BLaER1 (cell line): ENCODE measurements around the gene PRKCQ.

Experiments
- H3K27ac ChIP-seq: shearing (Covaris generic); formaldehyde crosslinking; 2 replicates; pipeline ENCODE4 v1.8.1; 2022
- H3K27me3 ChIP-seq: shearing (Covaris generic); formaldehyde crosslinking; 2 replicates; pipeline ENCODE4 v1.8.1; 2022
- H3K36me3 ChIP-seq: shearing (Covaris generic); formaldehyde crosslinking; 2 replicates; pipeline ENCODE4 v1.8.1; 2022
- H3K4me1 ChIP-seq: shearing (Covaris generic); formaldehyde crosslinking; 2 replicates; pipeline ENCODE4 v1.8.1; 2022
- H3K4me2 ChIP-seq: shearing (Covaris generic); formaldehyde crosslinking; 2 replicates; pipeline ENCODE4 v1.8.1; 2022
- H3K4me3 ChIP-seq: shearing (Covaris generic); formaldehyde crosslinking; 2 replicates; pipeline ENCODE4 v1.8.1; 2022
- H3K9ac ChIP-seq: shearing (Covaris generic); formaldehyde crosslinking; 2 replicates; pipeline ENCODE4 v1.8.1; 2022
- H3K9me3 ChIP-seq: shearing (Covaris generic); formaldehyde crosslinking; 2 replicates; pipeline ENCODE4 v1.8.1; 2022
- H4K20me1 ChIP-seq: shearing (Covaris generic); formaldehyde crosslinking; 2 replicates; pipeline ENCODE4 v1.8.1; 2022
- Cebpa-rat ChIP-seq: shearing (Covaris generic); IDR thresholded peaks from 2 replicates; pipeline ENCODE4 v1.8.1; 2022

PRKCQ gene

DNA sequence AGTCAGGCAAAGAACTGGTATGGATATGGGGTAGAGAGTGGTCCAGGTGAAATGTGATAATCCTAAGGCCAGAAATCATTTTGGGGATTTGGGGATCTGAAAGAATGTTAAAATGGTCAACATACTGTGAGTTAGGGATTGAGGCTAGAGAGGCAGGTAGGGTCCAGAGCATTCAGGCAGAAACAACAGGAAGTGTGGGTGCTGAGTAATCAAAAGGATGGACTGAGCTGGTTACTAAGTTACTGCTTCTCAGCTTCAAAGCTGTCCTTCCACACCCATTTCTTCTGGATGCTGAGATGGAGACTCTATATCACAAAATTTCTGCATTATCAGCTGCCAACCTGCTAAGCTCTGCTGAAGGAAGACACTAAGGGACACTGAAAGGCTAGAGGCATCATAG is 30.6 kb upstream of the PRKCQ start:
- no peak for TF ChIP-seq Cebpa-rat
- H3K9me3 ChIP-seq, result peaks cover 31% of the 10 kb centered on the region
- no peak overlapping the region for H3K27ac ChIP-seq
- H3K4me3 ChIP-seq, result no peak overlapping the region
- H3K36me3 ChIP-seq, result no peaks in the 10 kb centered on the region
- H3K4me2 ChIP-seq, result 0 out of 2 replicates have a peak overlapping the region, but pooled peaks have one; percentile 18
- peaks cover 30% of the 10 kb centered on the region for H3K4me1 ChIP-seq
- no peak overlapping the region for H3K9ac ChIP-seq
- H3K27me3 ChIP-seq, result no peaks in the 10 kb centered on the region
- no peaks in the 10 kb centered on the region for H4K20me1 ChIP-seq

DNA sequence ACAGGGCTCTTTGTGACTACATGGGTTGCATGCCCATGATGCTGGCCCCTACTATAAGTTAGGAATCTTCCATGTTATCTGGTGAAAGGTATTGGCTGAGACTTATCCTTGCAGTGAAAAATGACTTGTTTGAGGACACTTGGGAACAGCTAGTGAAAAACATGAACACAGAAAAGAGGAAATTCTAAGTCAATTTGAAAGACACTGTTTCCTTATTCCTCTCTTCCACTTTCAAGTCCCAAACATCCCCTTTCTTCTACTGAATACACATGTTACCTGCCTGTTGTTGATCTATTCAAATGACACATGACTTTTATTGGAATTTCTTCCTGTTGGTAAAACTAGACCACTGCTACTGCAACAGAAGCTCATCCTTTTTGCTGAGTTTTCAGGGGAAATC is 29.5 kb upstream of the PRKCQ start:
- no peak for TF ChIP-seq Cebpa-rat
- Histone ChIP-seq H3K9me3 (peaks cover 35% of the 10 kb centered on the region), H3K4me1 (peaks cover 30% of the 10 kb centered on the region)

DNA sequence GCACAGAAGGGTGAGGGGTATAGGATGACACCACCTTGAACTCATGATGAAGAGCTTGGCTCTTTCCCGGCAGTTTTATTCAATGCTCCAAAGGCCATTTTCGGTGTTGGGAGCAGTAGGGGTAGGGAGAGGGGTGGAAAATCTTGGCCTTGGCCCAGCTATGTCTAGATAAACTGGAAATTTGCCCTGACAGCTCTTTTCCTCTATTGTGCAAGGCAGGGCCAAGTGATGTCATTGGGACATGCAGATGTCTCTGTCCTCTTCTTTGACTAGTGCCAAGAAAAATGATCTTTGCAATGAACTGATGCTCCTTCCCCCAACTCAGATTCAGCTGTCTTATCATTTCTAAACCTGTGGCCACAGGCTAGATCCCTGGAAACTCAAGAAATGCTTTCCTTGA is 27.7 kb upstream of the PRKCQ start:
- Histone ChIP-seq H3K9ac (no peak overlapping the region), H3K4me2 (no peak overlapping the region), H3K4me1 (peaks cover 30% of the 10 kb centered on the region), H3K27me3 (no peaks in the 10 kb centered on the region), H3K9me3 (peaks cover 19% of the 10 kb centered on the region), H3K27ac (no peak overlapping the region), H3K36me3 (no peaks in the 10 kb centered on the region), H4K20me1 (no peaks in the 10 kb centered on the region), H3K4me3 (no peak overlapping the region)
- no peak for TF ChIP-seq Cebpa-rat

More for the DNA sequence above, 29.5 kb upstream of the PRKCQ start:
- no peaks in the 10 kb centered on the region for H3K36me3 ChIP-seq
- H3K9ac ChIP-seq, result no peak overlapping the region
- H3K4me3 ChIP-seq, result no peak overlapping the region
- no peak overlapping the region for H3K4me2 ChIP-seq
- H4K20me1 ChIP-seq, result no peaks in the 10 kb centered on the region
- no peaks in the 10 kb centered on the region for H3K27me3 ChIP-seq
- H3K27ac ChIP-seq, result no peak overlapping the region

DNA sequence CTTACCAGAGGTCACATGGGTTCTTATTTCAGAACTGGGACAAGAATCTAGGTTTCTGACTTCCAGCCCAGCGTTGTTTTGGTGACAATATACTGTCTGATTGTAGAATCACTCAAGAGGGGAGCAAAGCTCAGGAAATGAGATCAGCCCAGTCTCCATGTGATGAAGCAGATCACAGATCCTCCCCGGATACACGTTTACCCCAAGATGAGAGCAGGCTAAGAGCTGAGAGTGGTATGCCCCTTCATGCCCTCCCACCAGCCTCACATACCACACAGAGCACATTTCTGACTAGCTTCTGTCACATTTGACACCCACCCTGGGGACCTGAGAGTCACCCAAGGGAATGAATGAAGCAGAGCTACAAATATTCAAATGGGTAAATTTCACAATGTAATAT is 27.1 kb upstream of the PRKCQ start:
- Histone ChIP-seq H3K9me3 (peaks cover 19% of the 10 kb centered on the region), H3K4me1 (peaks cover 25% of the 10 kb centered on the region), H3K9ac (no peak overlapping the region), H3K4me2 (peak overlapping the region; percentile 12; the same call in 1 of the 2 replicates), H4K20me1 (no peaks in the 10 kb centered on the region), H3K27ac (no peak overlapping the region), H3K36me3 (no peaks in the 10 kb centered on the region), H3K4me3 (no peak overlapping the region), H3K27me3 (no peaks in the 10 kb centered on the region)
- TF ChIP-seq Cebpa-rat, result no peak

DNA sequence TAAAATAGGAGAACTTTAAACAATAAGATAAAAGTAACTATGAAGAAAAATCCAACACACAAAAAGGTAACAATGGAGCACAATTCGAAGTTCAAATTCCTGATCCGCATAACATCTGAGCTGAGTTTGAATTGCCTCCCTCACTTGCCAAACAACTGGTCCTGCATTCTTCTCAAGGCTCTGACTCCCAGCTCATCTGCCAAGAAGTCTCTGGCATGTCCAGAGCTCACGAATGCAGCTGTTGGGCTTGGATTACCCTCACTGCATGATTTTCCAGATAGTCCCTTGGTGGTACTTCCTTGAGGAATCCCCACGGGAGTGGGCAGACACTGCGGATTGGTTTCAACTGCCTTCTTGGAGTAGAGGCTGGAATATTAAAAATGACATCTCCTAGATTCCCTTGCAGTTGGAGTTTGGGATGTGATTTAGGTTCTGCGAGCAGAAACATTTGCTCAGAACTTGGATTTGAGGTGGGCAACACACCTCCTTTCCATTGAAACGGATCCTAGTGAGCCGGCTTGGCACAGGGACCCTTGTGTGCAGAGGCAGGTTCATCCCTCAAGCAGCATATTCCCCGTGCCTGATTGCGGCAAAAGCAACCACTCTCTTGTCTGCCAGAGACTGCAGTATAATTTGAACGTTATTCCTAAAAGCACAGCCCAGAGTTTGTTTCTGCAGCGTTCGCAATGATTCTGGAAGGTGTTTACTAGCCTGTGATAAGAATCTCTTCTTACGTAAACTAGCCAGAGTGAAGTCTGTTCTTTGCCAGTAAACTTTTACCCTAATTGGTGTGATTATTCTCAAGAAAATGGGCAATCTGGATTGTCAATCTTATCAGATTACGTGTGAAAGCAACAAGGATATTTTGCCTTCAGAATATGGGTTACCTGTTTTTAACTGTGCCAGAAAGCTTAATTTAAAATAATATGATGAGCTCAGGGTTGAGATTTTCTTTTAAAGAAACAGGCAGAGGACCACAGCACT is 23.4 kb upstream of the PRKCQ start:
- Histone ChIP-seq H3K9ac (no peak overlapping the region), H3K27ac (no peak overlapping the region), H3K4me2 (no peak overlapping the region), H3K36me3 (no peaks in the 10 kb centered on the region), H3K4me3 (no peak overlapping the region), H3K27me3 (no peaks in the 10 kb centered on the region), H3K9me3 (peaks cover 12% of the 10 kb centered on the region), H4K20me1 (no peaks in the 10 kb centered on the region), H3K4me1 (peaks cover 25% of the 10 kb centered on the region)
- no peak for TF ChIP-seq Cebpa-rat

DNA sequence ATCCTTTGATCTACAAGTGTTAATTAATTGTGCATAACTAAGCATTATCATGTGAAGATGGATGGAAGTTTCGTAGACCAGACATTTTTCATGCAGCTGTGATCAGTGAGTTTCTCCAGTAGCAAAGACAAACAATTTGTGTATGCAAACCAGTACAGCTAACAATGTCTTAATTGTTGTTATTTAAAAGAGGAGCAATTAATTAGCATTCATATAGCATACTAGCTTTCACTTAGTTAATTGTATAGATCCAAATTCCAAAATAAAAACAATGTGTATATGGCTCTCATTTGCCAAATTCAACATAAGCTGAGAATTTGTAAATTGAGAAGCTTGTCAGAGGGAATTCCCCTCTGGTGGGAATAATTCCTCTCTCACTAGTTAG is 22.6 kb upstream of the PRKCQ start:
- Histone ChIP-seq H3K36me3 (no peaks in the 10 kb centered on the region), H3K4me3 (no peak overlapping the region), H3K4me1 (peaks cover 25% of the 10 kb centered on the region), H3K4me2 (no peak overlapping the region), H3K9me3 (peaks cover 5% of the 10 kb centered on the region; the same call in 1 of the 2 replicates), H4K20me1 (no peaks in the 10 kb centered on the region), H3K9ac (no peak overlapping the region), H3K27ac (no peak overlapping the region), H3K27me3 (no peaks in the 10 kb centered on the region)
- TF ChIP-seq Cebpa-rat, result no peak

DNA sequence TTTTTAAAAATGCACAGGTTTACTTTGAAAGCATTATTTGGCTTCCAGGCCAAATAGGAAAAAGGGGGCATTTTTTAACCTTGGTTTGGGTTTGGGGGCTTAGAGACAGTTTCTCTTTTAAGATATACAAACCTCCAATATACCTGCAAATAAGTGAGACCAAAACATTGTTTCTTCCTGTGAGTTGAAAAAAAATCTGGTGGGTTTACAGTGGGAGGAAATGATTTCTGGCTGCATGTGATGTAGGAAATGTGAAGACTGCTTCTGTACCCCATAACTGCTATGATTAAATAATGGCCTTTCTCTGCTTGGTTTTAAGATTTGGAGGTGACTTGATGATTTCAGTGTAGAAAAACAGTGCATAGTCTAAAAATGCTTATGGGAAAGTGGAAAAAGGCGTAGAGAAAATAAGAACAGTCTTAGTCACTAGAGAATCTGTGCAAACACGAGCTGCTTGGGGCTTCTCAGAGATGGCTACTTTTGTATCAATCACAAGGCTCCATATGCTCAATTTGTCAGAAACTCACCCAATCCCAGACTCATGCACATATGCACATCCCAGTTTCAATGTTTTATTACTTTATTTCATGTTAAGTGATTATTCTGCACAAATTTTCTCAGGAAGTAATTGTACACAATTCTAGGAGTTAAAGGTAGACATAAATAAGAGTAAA is 22.1 kb upstream of the PRKCQ start:
- TF ChIP-seq Cebpa-rat, result no peak
- Histone ChIP-seq H3K4me2 (no peak overlapping the region), H3K36me3 (no peaks in the 10 kb centered on the region), H3K4me1 (peaks cover 21% of the 10 kb centered on the region), H3K27me3 (no peaks in the 10 kb centered on the region), H4K20me1 (no peaks in the 10 kb centered on the region), H3K9me3 (peaks cover 5% of the 10 kb centered on the region; the same call in 1 of the 2 replicates), H3K4me3 (no peak overlapping the region), H3K27ac (no peak overlapping the region), H3K9ac (no peak overlapping the region)

DNA sequence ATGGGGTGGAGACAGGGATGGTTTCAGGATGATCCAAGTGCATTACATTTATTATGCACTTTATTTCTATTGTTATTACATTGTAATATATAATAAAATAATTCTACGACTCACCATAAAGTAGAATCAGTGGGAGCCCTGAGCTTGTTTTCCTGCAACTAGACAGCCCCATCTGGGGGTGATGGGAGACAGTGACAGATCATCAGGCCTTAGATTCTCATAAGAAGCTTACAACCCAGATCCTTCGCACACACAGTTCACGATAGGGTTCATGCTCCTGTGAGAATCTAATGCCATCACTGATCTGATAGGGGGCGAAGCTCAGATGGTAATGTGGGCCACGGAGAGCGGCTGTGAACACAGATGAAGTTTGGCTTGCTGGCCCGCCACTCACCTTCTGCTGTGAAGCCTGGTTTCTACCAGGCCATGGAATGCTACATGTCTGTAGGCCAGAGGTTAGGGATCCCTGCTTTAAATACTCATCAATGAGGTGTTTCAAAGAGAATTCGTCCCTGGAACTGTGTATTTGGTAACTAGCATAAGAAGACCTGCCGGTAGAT is 21.2 kb upstream of the PRKCQ start:
- no peak overlapping the region for H3K9ac ChIP-seq
- no peak overlapping the region for H3K4me3 ChIP-seq
- H3K4me2 ChIP-seq, result 0 out of 2 replicates have a peak overlapping the region, but pooled peaks have one; percentile 68
- H3K27ac ChIP-seq, result no peak overlapping the region
- no peaks in the 10 kb centered on the region for H3K36me3 ChIP-seq
- H3K9me3 ChIP-seq, result peaks cover 5% of the 10 kb centered on the region; the same call in 1 of the 2 replicates
- H3K4me1 ChIP-seq, result peaks cover 17% of the 10 kb centered on the region
- no peaks in the 10 kb centered on the region for H4K20me1 ChIP-seq
- no peaks in the 10 kb centered on the region for H3K27me3 ChIP-seq
- no peak for TF ChIP-seq Cebpa-rat

DNA sequence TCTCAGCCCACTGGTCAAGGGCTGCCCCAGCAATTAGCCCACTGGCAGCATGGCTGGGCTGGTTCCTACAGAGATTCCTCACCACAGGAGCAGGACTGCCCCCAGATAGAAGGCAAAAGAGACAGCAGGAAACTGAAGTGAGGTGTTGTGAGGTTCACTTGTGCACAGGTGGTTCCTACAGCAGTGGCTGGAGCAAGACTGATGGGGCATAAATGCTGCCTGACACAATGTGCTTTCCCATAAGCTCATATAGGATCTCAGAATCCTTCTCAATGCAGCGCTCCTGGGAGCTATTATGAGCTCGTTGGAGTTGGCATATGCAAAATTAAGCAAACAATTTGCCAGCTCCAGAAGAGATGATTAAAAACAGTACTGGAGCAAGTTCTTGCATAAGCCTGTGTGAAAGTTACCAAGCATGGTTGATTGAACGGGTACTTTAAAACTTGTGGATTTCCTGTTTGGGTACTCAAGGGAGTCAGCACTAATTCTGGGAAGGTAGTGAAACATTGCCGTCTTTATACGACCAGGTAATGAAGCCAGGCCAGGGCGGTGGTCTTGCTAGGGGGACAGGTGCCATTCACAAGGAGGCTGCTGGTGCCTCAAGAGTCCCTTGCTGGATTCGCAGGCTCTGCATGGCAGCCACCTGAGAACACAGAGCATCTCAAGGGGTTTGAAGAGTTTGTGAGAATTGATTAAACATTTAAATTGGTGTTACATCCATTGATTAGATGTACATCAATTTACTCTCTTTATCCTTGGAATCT is 20.3 kb upstream of the PRKCQ start:
- H3K4me3 ChIP-seq, result no peak overlapping the region
- H4K20me1 ChIP-seq, result no peaks in the 10 kb centered on the region
- peaks cover 2% of the 10 kb centered on the region; the same call in 1 of the 2 replicates for H3K9me3 ChIP-seq
- peak overlapping the region; percentile 68 for H3K4me2 ChIP-seq
- TF ChIP-seq Cebpa-rat, result no peak
- no peak overlapping the region; the same call in 1 of the 2 replicates for H3K27ac ChIP-seq
- no peaks in the 10 kb centered on the region for H3K36me3 ChIP-seq
- no peaks in the 10 kb centered on the region for H3K27me3 ChIP-seq
- no peak overlapping the region for H3K9ac ChIP-seq
- peaks cover 17% of the 10 kb centered on the region for H3K4me1 ChIP-seq
